ENCODE measurements around the gene FRMPD4. TPM values are rescaled to one million over a fixed set of nuclear protein-coding genes. Genes with fewer than 3 reads are reported as not detected.

Gene FRMPD4
- total and polyA plus RNA-seq, 2 experiments from 2014 or later: 0.19 to 0.80 TPM

DNA sequence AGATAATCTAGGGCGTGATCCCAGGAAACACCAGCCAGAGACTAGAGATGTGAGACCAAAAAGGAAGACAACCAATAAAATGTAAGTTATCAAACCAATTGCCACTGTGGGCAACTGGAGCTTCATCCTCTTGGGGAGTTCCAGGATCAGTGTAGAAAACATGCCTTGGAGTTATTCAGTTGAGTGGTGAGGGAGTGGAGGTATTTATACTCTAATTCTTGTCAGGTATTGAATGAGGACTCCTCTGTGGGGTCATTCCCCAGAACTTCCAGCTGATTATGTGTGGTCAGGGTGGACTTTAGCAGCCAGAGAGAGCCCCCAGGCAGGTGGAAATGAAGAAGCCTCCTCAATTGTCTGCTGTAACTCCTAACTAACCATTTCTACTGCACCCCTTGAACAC, 509.0 kb downstream of the FRMPD4 start:
- no peak overlapping the region for H3K4me3 ChIP-seq
- no peak for DNase-seq (ENCODE audit: low spot score)
- no peak overlapping the region for H3K27ac ChIP-seq (ENCODE audit: low read depth)
- no peaks in the 10 kb centered on the region for H3K36me3 ChIP-seq (ENCODE audit: insufficient read depth)
- no peaks in the 10 kb centered on the region for H3K9me2 ChIP-seq (ENCODE audit: insufficient read depth)
- no peak overlapping the region for H3K4me2 ChIP-seq
- no peaks in the 10 kb centered on the region for H3K27me3 ChIP-seq (ENCODE audit: insufficient read depth)
- Mint-ChIP-seq H3K9me3 (peaks cover under 1% of the 10 kb centered on the region; the same call in 2 of the 3 replicates), H3K4me1 (no peaks in the 10 kb centered on the region), H3K36me3 (ENCODE audit: low read depth) (no peaks in the 10 kb centered on the region), H3K4me3 (no peak overlapping the region), H3K27ac (no peak overlapping the region), H3K27me3 (ENCODE audit: insufficient read depth, low read depth, poor library complexity) (no peaks in the 10 kb centered on the region)
- no peaks in the 10 kb centered on the region for H3K79me2 ChIP-seq (replicated peaks; ENCODE audit: insufficient read depth)
- TF ChIP-seq, protein P1, sequence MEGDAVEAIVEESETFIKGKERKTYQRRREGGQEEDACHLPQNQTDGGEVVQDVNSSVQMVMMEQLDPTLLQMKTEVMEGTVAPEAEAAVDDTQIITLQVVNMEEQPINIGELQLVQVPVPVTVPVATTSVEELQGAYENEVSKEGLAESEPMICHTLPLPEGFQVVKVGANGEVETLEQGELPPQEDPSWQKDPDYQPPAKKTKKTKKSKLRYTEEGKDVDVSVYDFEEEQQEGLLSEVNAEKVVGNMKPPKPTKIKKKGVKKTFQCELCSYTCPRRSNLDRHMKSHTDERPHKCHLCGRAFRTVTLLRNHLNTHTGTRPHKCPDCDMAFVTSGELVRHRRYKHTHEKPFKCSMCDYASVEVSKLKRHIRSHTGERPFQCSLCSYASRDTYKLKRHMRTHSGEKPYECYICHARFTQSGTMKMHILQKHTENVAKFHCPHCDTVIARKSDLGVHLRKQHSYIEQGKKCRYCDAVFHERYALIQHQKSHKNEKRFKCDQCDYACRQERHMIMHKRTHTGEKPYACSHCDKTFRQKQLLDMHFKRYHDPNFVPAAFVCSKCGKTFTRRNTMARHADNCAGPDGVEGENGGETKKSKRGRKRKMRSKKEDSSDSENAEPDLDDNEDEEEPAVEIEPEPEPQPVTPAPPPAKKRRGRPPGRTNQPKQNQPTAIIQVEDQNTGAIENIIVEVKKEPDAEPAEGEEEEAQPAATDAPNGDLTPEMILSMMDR (conservative IDR thresholded peaks at IDR 0.05; ENCODE audit: low read depth in 2 of 2): no peak
- TF ChIP-seq ZNF331 (CRISPR knock-in tag; IDR thresholded peaks at IDR 0.05; ENCODE audit: low read depth): no peak
- no peak for TF ChIP-seq JUNB (IDR thresholded peaks at IDR 0.05; ENCODE audit: unreplicated experiment)
- no peak for ATAC-seq
- H2AFZ ChIP-seq: no peak overlapping the region
- H4K20me1 ChIP-seq (replicated peaks; ENCODE audit: insufficient read depth): no peaks in the 10 kb centered on the region
- no peaks in the 10 kb centered on the region for H3K4me1 ChIP-seq (ENCODE audit: insufficient read depth)
- no peaks in the 10 kb centered on the region for H3F3A ChIP-seq (replicated peaks; ENCODE audit: low read depth)

DNA sequence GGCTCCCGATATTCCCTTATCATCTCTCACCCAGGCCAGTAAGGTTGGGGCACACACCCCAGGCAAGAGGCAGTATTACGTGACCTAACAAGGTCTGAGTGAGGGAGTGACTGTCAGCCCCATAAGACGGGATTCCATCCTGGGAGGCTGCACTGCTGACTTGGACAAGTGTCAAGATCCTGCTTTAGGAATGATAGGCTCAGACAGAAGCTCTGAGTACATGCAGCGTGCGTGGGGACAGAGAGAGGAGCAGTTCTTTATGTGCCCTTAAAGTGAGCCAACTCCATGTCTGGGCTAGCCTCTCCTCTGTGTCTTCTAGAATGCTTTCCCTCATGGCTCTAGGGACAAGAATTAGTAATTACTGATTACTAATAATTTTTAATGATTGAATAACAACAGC, 510.7 kb downstream of the FRMPD4 start:
- no peak for TF ChIP-seq ZNF114 (CRISPR knock-in tag; IDR thresholded peaks at IDR 0.05)
- TF ChIP-seq STAT1 (IDR thresholded peaks at IDR 0.05; ENCODE audit: unreplicated experiment): no peak
- TF ChIP-seq CREB1 (CRISPR knock-in tag; IDR thresholded peaks at IDR 0.05; ENCODE audit: low read depth): no peak
- TF ChIP-seq, protein P2, sequence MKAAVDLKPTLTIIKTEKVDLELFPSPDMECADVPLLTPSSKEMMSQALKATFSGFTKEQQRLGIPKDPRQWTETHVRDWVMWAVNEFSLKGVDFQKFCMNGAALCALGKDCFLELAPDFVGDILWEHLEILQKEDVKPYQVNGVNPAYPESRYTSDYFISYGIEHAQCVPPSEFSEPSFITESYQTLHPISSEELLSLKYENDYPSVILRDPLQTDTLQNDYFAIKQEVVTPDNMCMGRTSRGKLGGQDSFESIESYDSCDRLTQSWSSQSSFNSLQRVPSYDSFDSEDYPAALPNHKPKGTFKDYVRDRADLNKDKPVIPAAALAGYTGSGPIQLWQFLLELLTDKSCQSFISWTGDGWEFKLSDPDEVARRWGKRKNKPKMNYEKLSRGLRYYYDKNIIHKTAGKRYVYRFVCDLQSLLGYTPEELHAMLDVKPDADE (IDR thresholded peaks at IDR 0.05): no peak
- TF ChIP-seq, protein P3, sequence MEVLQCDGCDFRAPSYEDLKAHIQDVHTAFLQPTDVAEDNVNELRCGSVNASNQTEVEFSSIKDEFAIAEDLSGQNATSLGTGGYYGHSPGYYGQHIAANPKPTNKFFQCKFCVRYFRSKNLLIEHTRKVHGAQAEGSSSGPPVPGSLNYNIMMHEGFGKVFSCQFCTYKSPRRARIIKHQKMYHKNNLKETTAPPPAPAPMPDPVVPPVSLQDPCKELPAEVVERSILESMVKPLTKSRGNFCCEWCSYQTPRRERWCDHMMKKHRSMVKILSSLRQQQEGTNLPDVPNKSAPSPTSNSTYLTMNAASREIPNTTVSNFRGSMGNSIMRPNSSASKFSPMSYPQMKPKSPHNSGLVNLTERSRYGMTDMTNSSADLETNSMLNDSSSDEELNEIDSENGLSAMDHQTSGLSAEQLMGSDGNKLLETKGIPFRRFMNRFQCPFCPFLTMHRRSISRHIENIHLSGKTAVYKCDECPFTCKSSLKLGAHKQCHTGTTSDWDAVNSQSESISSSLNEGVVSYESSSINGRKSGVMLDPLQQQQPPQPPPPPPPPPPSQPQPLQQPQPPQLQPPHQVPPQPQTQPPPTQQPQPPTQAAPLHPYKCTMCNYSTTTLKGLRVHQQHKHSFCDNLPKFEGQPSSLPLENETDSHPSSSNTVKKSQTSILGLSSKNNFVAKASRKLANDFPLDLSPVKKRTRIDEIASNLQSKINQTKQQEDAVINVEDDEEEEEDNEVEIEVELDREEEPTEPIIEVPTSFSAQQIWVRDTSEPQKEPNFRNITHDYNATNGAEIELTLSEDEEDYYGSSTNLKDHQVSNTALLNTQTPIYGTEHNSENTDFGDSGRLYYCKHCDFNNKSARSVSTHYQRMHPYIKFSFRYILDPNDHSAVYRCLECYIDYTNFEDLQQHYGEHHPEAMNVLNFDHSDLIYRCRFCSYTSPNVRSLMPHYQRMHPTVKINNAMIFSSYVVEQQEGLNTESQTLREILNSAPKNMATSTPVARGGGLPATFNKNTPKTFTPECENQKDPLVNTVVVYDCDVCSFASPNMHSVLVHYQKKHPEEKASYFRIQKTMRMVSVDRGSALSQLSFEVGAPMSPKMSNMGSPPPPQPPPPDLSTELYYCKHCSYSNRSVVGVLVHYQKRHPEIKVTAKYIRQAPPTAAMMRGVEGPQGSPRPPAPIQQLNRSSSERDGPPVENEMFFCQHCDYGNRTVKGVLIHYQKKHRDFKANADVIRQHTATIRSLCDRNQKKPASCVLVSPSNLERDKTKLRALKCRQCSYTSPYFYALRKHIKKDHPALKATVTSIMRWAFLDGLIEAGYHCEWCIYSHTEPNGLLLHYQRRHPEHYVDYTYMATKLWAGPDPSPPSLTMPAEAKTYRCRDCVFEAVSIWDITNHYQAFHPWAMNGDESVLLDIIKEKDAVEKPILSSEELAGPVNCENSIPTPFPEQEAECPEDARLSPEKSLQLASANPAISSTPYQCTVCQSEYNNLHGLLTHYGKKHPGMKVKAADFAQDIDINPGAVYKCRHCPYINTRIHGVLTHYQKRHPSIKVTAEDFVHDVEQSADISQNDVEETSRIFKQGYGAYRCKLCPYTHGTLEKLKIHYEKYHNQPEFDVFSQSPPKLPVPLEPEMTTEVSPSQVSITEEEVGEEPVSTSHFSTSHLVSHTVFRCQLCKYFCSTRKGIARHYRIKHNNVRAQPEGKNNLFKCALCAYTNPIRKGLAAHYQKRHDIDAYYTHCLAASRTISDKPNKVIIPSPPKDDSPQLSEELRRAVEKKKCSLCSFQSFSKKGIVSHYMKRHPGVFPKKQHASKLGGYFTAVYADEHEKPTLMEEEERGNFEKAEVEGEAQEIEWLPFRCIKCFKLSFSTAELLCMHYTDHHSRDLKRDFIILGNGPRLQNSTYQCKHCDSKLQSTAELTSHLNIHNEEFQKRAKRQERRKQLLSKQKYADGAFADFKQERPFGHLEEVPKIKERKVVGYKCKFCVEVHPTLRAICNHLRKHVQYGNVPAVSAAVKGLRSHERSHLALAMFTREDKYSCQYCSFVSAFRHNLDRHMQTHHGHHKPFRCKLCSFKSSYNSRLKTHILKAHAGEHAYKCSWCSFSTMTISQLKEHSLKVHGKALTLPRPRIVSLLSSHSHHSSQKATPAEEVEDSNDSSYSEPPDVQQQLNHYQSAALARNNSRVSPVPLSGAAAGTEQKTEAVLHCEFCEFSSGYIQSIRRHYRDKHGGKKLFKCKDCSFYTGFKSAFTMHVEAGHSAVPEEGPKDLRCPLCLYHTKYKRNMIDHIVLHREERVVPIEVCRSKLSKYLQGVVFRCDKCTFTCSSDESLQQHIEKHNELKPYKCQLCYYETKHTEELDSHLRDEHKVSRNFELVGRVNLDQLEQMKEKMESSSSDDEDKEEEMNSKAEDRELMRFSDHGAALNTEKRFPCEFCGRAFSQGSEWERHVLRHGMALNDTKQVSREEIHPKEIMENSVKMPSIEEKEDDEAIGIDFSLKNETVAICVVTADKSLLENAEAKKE (CRISPR knock-in tag; IDR thresholded peaks at IDR 0.05): no peak
- TF ChIP-seq, protein P1 (conservative IDR thresholded peaks at IDR 0.05; ENCODE audit: low read depth in 2 of 2): no peak
- no peak for TF ChIP-seq POLR2AphosphoS5 (IDR thresholded peaks at IDR 0.05; ENCODE audit: low read depth)

More for the DNA sequence above, 510.7 kb downstream of the FRMPD4 start:
- Mint-ChIP-seq H3K4me3 (no peak overlapping the region), H3K27ac (no peak overlapping the region), H3K36me3 (ENCODE audit: low read depth) (no peaks in the 10 kb centered on the region), H3K27me3 (ENCODE audit: insufficient read depth, low read depth, poor library complexity) (no peaks in the 10 kb centered on the region), H3K4me1 (no peaks in the 10 kb centered on the region), H3K9me3 (no peaks in the 10 kb centered on the region)
- no peak overlapping the region for H3K4me2 ChIP-seq
- ATAC-seq: no peak
- no peak overlapping the region for H3K4me3 ChIP-seq
- no peaks in the 10 kb centered on the region for H4K20me1 ChIP-seq (replicated peaks; ENCODE audit: insufficient read depth)
- no peaks in the 10 kb centered on the region for H3K4me1 ChIP-seq (ENCODE audit: insufficient read depth)
- DNase-seq (ENCODE audit: low spot score): no peak
- H3F3A ChIP-seq (replicated peaks; ENCODE audit: low read depth): no peaks in the 10 kb centered on the region
- no peaks in the 10 kb centered on the region for H3K9me2 ChIP-seq (ENCODE audit: insufficient read depth)
- no peaks in the 10 kb centered on the region for H3K79me2 ChIP-seq (replicated peaks; ENCODE audit: insufficient read depth)
- no peaks in the 10 kb centered on the region for H3K36me3 ChIP-seq (ENCODE audit: insufficient read depth)
- H3K27ac ChIP-seq (ENCODE audit: low read depth): no peak overlapping the region
- H3K27me3 ChIP-seq (ENCODE audit: insufficient read depth): no peaks in the 10 kb centered on the region
- no peak overlapping the region for H2AFZ ChIP-seq

Measured in GM23338 (cell line).